H9 (cell line): Measurements from ENCODE around the gene CISD3. TPM values are rescaled to one million over a fixed set of nuclear protein-coding genes. Genes with fewer than 3 reads are reported as not detected.

Source experiments
- DNase-seq: peaks from one replicate; pipeline ENCODE4 v3.0.0-alpha.2; 2017
- H2AFZ ChIP-seq: one replicate; pipeline ENCODE4 v1.6.1; 2013; ENCODE audit warnings: mild to moderate bottlenecking, low read length, control low read depth, moderate library complexity
- H2AK5ac ChIP-seq: 2 replicates; pipeline ENCODE4 v1.6.1; 2013; ENCODE audit warnings: low read length, control low read depth, mixed read lengths; ENCODE audit not compliant: insufficient read length
- H2BK120ac ChIP-seq: one replicate; pipeline ENCODE4 v1.6.1; 2013; ENCODE audit warnings: low read depth, mild to moderate bottlenecking, low read length, control low read depth, inconsistent platforms; ENCODE audit not compliant: poor library complexity, severe bottlenecking
- H2BK12ac ChIP-seq: 2 replicates; pipeline ENCODE4 v1.6.1; 2013; ENCODE audit warnings: low read length, control low read depth, mixed read lengths, low read depth; ENCODE audit not compliant: insufficient read length
- H2BK15ac ChIP-seq: 2 replicates; pipeline ENCODE4 v1.6.1; 2013; ENCODE audit warnings: low read depth, low read length, control low read depth
- H2BK20ac ChIP-seq: one replicate; pipeline ENCODE4 v1.6.1; 2013; ENCODE audit warnings: low read depth, mild to moderate bottlenecking, low read length, control low read depth, inconsistent platforms; ENCODE audit not compliant: poor library complexity, severe bottlenecking
- H2BK5ac ChIP-seq: 2 replicates; pipeline ENCODE4 v1.6.1; 2013; ENCODE audit warnings: low read length, control low read depth, mixed read lengths; ENCODE audit not compliant: insufficient read length
- H3K14ac ChIP-seq: 2 replicates; pipeline ENCODE4 v1.6.1; 2013; ENCODE audit warnings: low read length, control low read depth; ENCODE audit not compliant: insufficient read depth
- H3K18ac ChIP-seq: 2 replicates; pipeline ENCODE4 v1.6.1; 2013; ENCODE audit warnings: low read depth, mild to moderate bottlenecking, mixed read lengths, low read length, control low read depth; ENCODE audit not compliant: insufficient read length
- H3K23ac ChIP-seq: 2 replicates; pipeline ENCODE4 v1.6.1; 2013; ENCODE audit warnings: low read length, control low read depth, mixed read lengths, low read depth; ENCODE audit not compliant: insufficient read length
- H3K23me2 ChIP-seq: 2 replicates; pipeline ENCODE4 v1.6.1; 2013; ENCODE audit warnings: low read depth, mild to moderate bottlenecking, mixed read lengths, low read length, control low read depth; ENCODE audit not compliant: insufficient read length, poor library complexity, severe bottlenecking
- H3K27ac ChIP-seq: 2 replicates; pipeline ENCODE4 v1.5.1; 2013; ENCODE audit warnings: low read length, control low read depth, mixed read lengths, low read depth; ENCODE audit not compliant: insufficient read length
- H3K27me3 ChIP-seq: 2 replicates; pipeline ENCODE4 v1.6.1; 2013; ENCODE audit warnings: low read length, control low read depth, inconsistent platforms; ENCODE audit not compliant: insufficient read depth
- H3K4ac ChIP-seq: 2 replicates; pipeline ENCODE4 v1.6.1; 2013; ENCODE audit warnings: low read depth, mild to moderate bottlenecking, control low read depth, inconsistent platforms, low read length, moderate library complexity
- H3K4me1 ChIP-seq: 2 replicates; pipeline ENCODE4 v1.6.1; 2013; ENCODE audit warnings: low read length, control low read depth, inconsistent platforms; ENCODE audit not compliant: insufficient read depth
- H3K4me2 ChIP-seq: 2 replicates; pipeline ENCODE4 v1.6.1; 2013; ENCODE audit warnings: low read length, control low read depth, mixed read lengths; ENCODE audit not compliant: insufficient read length, insufficient read depth
- H3K56ac ChIP-seq: 2 replicates; pipeline ENCODE4 v1.6.1; 2013; ENCODE audit warnings: low read depth, mild to moderate bottlenecking, mixed read lengths, low read length, control low read depth; ENCODE audit not compliant: insufficient read length
- H3K79me1 ChIP-seq: 2 replicates; pipeline ENCODE4 v1.6.1; 2013; ENCODE audit warnings: low read depth, mild to moderate bottlenecking, moderate library complexity, low read length, control low read depth, inconsistent platforms; ENCODE audit not compliant: insufficient read depth, poor library complexity, severe bottlenecking
- H3K79me2 ChIP-seq: 2 replicates; pipeline ENCODE4 v1.6.1; 2013; ENCODE audit warnings: low read length, control low read depth, inconsistent platforms; ENCODE audit not compliant: insufficient read depth
- H3K9ac ChIP-seq: 2 replicates; pipeline ENCODE4 v1.6.1; 2013; ENCODE audit warnings: low read length, control low read depth, mixed read lengths; ENCODE audit not compliant: insufficient read length; ENCODE audit errors: extremely low read depth
- H3K9me3 ChIP-seq: one replicate; pipeline ENCODE4 v1.6.1; 2013; ENCODE audit warnings: low read depth, low read length, inconsistent platforms; ENCODE audit not compliant: control insufficient read depth
- H3T11ph ChIP-seq: one replicate; pipeline ENCODE4 v1.6.1; 2013; ENCODE audit warnings: mild to moderate bottlenecking, low read length, control low read depth, inconsistent platforms
- H4K20me1 ChIP-seq: one replicate; pipeline ENCODE4 v1.6.1; 2013; ENCODE audit not compliant: control insufficient read depth, insufficient read length, insufficient read depth
- H4K5ac ChIP-seq: 2 replicates; pipeline ENCODE4 v1.6.1; 2013; ENCODE audit warnings: low read depth, mild to moderate bottlenecking, mixed read lengths, low read length, control low read depth; ENCODE audit not compliant: insufficient read length
- H4K8ac ChIP-seq: replicated peaks from 2 replicates; pipeline ENCODE4 v1.6.1; 2013; ENCODE audit warnings: low read length, control low read depth, mixed read lengths, low read depth; ENCODE audit not compliant: insufficient read length
- H4K91ac ChIP-seq: 2 replicates; pipeline ENCODE4 v1.6.1; 2013; ENCODE audit warnings: low read depth, mild to moderate bottlenecking, moderate library complexity, mixed read lengths, low read length, control low read depth; ENCODE audit not compliant: insufficient read length
- H3K27ac Mint-ChIP-seq, 3 experiments: 2 replicates in 2 of 3; 3 replicates in 1 of 3; pipeline ENCODE4 v1.8.0; 2020 to 2021; ENCODE audit warnings: mixed read lengths in 3 of 3, mild to moderate bottlenecking in 1 of 3, moderate library complexity in 1 of 3
- H3K27me3 Mint-ChIP-seq: 2 replicates; pipeline ENCODE4 v1.8.0; 2021; ENCODE audit warnings: low read depth, mild to moderate bottlenecking, moderate library complexity, mixed read lengths
- H3K36me3 Mint-ChIP-seq, 3 experiments: 2 replicates in 2 of 3; 3 replicates in 1 of 3; pipeline ENCODE4 v1.8.0; 2020 to 2021; ENCODE audit warnings: low read depth in 3 of 3, mixed read lengths in 3 of 3; ENCODE audit not compliant: insufficient read depth in 1 of 3
- H3K4me1 Mint-ChIP-seq, 2 experiments: 2 replicates each; pipeline ENCODE4 v1.8.0; 2020; ENCODE audit warnings: mixed read lengths in 2 of 2
- H3K4me3 Mint-ChIP-seq, 2 experiments: 2 replicates in 1 of 2; 3 replicates in 1 of 2; pipeline ENCODE4 v1.8.0; 2020 to 2021; ENCODE audit warnings: mild to moderate bottlenecking in 2 of 2, mixed read lengths in 2 of 2, moderate library complexity in 1 of 2
- H3K9me3 Mint-ChIP-seq, 2 experiments: 2 replicates in 1 of 2; 3 replicates in 1 of 2; pipeline ENCODE4 v1.8.0; 2020; ENCODE audit warnings: mild to moderate bottlenecking in 2 of 2, mixed read lengths in 2 of 2, moderate library complexity in 1 of 2
- WGBS: extraction: QIAGEN DNeasy Blood & Tissue Kit; methylation state at CpG from one replicate; pipeline ENCODE4 v1.1.7; 2013; ENCODE audit warnings: missing lambda C conversion rate, low lambda C conversion rate, mixed read lengths; ENCODE audit not compliant: insufficient read length; ENCODE audit errors: extremely low coverage; 5-methylcytosine and 5-hydroxymethylcytosine counted together
- total RNA-seq: library from RNA; stranded (reverse); gene quantifications from 2 replicates; pipeline ENCODE4 v1.2.1, GENCODE V29; 2021
- TF ChIP-seq, protein P1 (sequence below): fragments of 200-600 bp; sonication (generic); conservative IDR thresholded peaks from 3 replicates; pipeline ENCODE4 v1.8.0; 2021; ENCODE audit warnings: antibody characterized with exemption, mild to moderate bottlenecking

The CISD3 gene
- total RNA-seq, 1 experiment from 2014 or later, result 10.7 TPM

DNA sequence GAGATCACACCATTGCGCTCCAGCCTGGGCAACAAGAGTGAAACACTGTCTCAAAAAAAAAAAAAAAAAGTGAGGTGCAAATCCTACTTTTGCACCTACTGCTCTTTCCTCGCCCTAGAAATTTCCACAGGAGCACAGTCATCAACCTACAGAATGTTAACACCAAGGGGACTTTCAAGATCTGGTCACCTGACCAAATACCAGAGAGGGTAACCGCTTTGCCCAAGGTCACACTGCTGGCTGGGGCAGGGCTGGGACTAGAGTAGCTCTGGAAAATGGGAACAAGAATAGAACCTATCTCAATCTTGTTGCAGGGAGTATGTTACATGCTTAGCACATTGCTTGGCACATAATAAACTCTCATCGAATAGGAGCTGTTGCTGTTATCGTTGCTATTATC, 31.4 kb upstream of the CISD3 start:
- Mint-ChIP-seq H3K4me1 (peaks cover 21 to 29% of the 10 kb centered on the region in 2 experiments), H3K9me3 (peaks cover 0 to 3% of the 10 kb centered on the region in 2 experiments; a peak in 2 of 5 replicates), H3K4me3 (no peak overlapping the region), H3K27me3 (peaks cover 93% of the 10 kb centered on the region), H3K36me3 (no peaks in the 10 kb centered on the region), H3K27ac (no peak overlapping the region)
- H3K79me1 ChIP-seq, result no peaks in the 10 kb centered on the region
- no peak overlapping the region for H3K4ac ChIP-seq
- H3K23ac ChIP-seq, result no peak overlapping the region
- H3K79me2 ChIP-seq, result no peaks in the 10 kb centered on the region
- peaks cover 8% of the 10 kb centered on the region for H3K23me2 ChIP-seq
- no peak overlapping the region for H2BK5ac ChIP-seq
- peaks cover 53% of the 10 kb centered on the region for H3K27me3 ChIP-seq
- H2BK20ac ChIP-seq, result no peak overlapping the region
- H3K4me1 ChIP-seq, result no peaks in the 10 kb centered on the region
- no peak overlapping the region for H3K4me2 ChIP-seq
- H3K27ac ChIP-seq, result no peak overlapping the region
- DNase-seq, result no peak
- no peaks in the 10 kb centered on the region for H3K9me3 ChIP-seq
- no peak overlapping the region for H2AK5ac ChIP-seq
- H3K9ac ChIP-seq, result no peak overlapping the region
- no peak overlapping the region for H4K5ac ChIP-seq
- H2BK120ac ChIP-seq, result no peak overlapping the region
- H3K56ac ChIP-seq, result no peak overlapping the region
- H3K14ac ChIP-seq, result no peak overlapping the region
- no peak overlapping the region for H3T11ph ChIP-seq
- WGBS, result no CpG with 5 or more reads among the region's 5 CpGs
- H3K18ac ChIP-seq, result no peak overlapping the region
- no peak overlapping the region for H4K8ac ChIP-seq
- H4K20me1 ChIP-seq, result no peaks in the 10 kb centered on the region
- no peak overlapping the region for H2BK15ac ChIP-seq
- TF ChIP-seq, protein P1, sequence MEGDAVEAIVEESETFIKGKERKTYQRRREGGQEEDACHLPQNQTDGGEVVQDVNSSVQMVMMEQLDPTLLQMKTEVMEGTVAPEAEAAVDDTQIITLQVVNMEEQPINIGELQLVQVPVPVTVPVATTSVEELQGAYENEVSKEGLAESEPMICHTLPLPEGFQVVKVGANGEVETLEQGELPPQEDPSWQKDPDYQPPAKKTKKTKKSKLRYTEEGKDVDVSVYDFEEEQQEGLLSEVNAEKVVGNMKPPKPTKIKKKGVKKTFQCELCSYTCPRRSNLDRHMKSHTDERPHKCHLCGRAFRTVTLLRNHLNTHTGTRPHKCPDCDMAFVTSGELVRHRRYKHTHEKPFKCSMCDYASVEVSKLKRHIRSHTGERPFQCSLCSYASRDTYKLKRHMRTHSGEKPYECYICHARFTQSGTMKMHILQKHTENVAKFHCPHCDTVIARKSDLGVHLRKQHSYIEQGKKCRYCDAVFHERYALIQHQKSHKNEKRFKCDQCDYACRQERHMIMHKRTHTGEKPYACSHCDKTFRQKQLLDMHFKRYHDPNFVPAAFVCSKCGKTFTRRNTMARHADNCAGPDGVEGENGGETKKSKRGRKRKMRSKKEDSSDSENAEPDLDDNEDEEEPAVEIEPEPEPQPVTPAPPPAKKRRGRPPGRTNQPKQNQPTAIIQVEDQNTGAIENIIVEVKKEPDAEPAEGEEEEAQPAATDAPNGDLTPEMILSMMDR, result no peak
- H2AFZ ChIP-seq, result no peak overlapping the region
- H2BK12ac ChIP-seq, result no peak overlapping the region
- H4K91ac ChIP-seq, result no peak overlapping the region
